OCI-LY3 (cell line): Measurements from ENCODE around the gene TUG1.

Experiments
- CTCF ChIP-seq: fragments of 200-600, 300-600 bp; sonication (generic); IDR thresholded peaks from 2 replicates; pipeline ENCODE4 v1.5.1; 2014; ENCODE audit warnings: antibody characterized with exemption, low read length, low read depth
- EZH2phosphoT487 ChIP-seq: fragments of 200-600 bp; shearing (Covaris generic); IDR thresholded peaks from 2 replicates; pipeline ENCODE4 v1.6.1; 2018; ENCODE audit warnings: antibody characterized with exemption, mixed run types, low read depth

- TF ChIP-seq CTCF (no peak), EZH2phosphoT487 (no peak)
Observed at GRCh38 chr22:30945653-30946052, 23.4 kb upstream of the TUG1 start.
